Testis (tissue), 2 donors: ENCODE data around the gene DNAJC17.

Experiments
- POLR2A ChIP-seq: fragments of 450-650 bp; IDR thresholded peaks from one replicate; pipeline ENCODE4 v1.6.1; 2017; ENCODE audit warnings: antibody characterized with exemption, mild to moderate bottlenecking, moderate library complexity
- TF ChIP-seq, protein P1 (sequence below), 3 experiments: fragments of 450-650 bp in 2 of 3; fragments of 200-600 bp in 1 of 3; sonication (generic) in 1 of 3; IDR thresholded peaks; one replicate each; pipeline ENCODE4 v1.5.1; 2016 to 2019; ENCODE audit warnings: antibody characterized with exemption in 3 of 3, mild to moderate bottlenecking in 2 of 3, moderate library complexity in 1 of 3

DNA sequence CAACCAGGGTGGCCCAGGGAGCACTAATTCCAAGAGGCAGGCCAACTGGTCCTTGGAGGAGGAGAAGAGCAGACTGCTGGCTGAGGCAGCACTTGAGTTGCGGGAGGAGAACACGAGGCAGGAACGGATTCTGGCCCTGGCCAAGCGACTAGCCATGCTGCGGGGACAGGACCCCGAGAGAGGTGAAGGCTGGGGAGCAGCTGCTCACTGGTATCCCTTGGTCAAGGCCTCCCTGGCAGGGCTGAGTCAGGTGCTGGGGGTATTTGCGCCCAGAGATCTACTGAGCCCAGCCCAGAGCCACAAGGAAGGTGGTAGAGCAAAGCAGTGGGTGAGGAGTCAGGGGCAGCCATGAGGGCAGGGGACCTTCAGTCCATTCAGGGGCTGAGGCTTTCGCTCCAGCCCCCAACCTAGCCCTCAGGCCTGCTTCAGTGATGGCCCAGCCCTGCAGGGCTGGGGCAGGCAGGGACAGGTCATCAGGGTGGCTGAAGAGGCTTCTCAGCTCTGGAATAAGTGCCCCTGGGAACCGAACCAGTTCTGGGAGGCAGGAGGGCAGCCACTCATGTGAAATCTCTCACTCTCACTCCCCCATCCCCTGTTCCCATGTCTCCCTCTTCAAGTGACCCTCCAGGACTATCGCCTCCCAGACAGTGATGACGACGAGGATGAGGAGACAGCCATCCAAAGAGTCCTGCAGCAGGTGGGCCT, 5.6 kb upstream of the DNAJC17 start:
- TF ChIP-seq, protein P1, sequence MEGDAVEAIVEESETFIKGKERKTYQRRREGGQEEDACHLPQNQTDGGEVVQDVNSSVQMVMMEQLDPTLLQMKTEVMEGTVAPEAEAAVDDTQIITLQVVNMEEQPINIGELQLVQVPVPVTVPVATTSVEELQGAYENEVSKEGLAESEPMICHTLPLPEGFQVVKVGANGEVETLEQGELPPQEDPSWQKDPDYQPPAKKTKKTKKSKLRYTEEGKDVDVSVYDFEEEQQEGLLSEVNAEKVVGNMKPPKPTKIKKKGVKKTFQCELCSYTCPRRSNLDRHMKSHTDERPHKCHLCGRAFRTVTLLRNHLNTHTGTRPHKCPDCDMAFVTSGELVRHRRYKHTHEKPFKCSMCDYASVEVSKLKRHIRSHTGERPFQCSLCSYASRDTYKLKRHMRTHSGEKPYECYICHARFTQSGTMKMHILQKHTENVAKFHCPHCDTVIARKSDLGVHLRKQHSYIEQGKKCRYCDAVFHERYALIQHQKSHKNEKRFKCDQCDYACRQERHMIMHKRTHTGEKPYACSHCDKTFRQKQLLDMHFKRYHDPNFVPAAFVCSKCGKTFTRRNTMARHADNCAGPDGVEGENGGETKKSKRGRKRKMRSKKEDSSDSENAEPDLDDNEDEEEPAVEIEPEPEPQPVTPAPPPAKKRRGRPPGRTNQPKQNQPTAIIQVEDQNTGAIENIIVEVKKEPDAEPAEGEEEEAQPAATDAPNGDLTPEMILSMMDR (IDR thresholded peaks at IDR 0.05), result no peak
- no peak for TF ChIP-seq POLR2A
